K562 (cell line): ENCODE results near the gene NKD1. TPM values are rescaled to one million over a fixed set of nuclear protein-coding genes. Genes with fewer than 3 reads are reported as not detected.

ENCODE experiments used
- ATAC-seq: fragments of 200-7000 bp; cut with Tn5 transposase; 3 replicates; pipeline ENCODE4 v1.9.1; 2020; ENCODE audit warnings: moderate library complexity
- BruUV-seq: library from RNA; stranded (reverse); fragments of 400-500 nt; replicated peaks from 2 replicates; lab custom pipeline; 2021; lab: Mats Ljungman, UMichigan
- CTCF ChIA-PET: fragments of 300-600 bp; formaldehyde crosslinking; extraction: SDS; loops from one replicate; lab custom pipeline; 2021; ENCODE audit warnings: low intra/inter-chr PET ratio; lab: Yijun Ruan, JAX
- POLR2A ChIA-PET: fragments of 300-600, 350-650 bp; sonication (Branson Sonifier 250); formaldehyde crosslinking; extraction: SDS; loops from one replicate; lab custom pipeline; 2021; ENCODE audit warnings: antibody characterized with exemption, inconsistent platforms; lab: Yijun Ruan, JAX
- DNase-seq, 4 experiments: peaks; one replicate each; pipeline versions ENCODE4 v3.0.0 to v3.0.0-alpha.2; 2011 to 2018; ENCODE audit warnings: low spot score in 3 of 4, mixed read lengths in 3 of 4; ENCODE audit errors: extremely low read depth in 1 of 4
- FAIRE-seq: peaks from 2 replicates; lab custom pipeline; 2011; peaks lifted over from hg19 to GRCh38; lab: Jason Lieb, UNC
- H2AFZ ChIP-seq: 2 replicates; pipeline ENCODE4 v1.6.0; 2011; ENCODE audit warnings: low read depth, low read length, control low read depth, inconsistent platforms
- H3K27ac ChIP-seq: fragments of 200-600 bp; 3 replicates; pipeline ENCODE4 v1.8.0; 2011; ENCODE audit warnings: low read depth, mild to moderate bottlenecking, control low read depth, inconsistent platforms, low read length, moderate library complexity, mixed read lengths; ENCODE audit errors: extremely low read depth
- H3K27me3 ChIP-seq, 2 experiments: fragments of 300-600 bp in 1 of 2; 2 replicates in 1 of 2; 3 replicates in 1 of 2; pipeline versions ENCODE4 v1.6.0 to v1.8.0; 2011; ENCODE audit warnings: inconsistent platforms in 2 of 2, low read length in 2 of 2, mild to moderate bottlenecking in 1 of 2, mixed read lengths in 1 of 2, moderate library complexity in 1 of 2; ENCODE audit not compliant: control insufficient read depth in 2 of 2, insufficient read depth in 2 of 2
- H3K36me3 ChIP-seq: fragments of 300-600 bp; 3 replicates; pipeline ENCODE4 v1.8.0; 2011; ENCODE audit warnings: mild to moderate bottlenecking, low read length, inconsistent platforms; ENCODE audit not compliant: control insufficient read depth, insufficient read depth
- H3K4me1 ChIP-seq, 2 experiments: fragments of 200-600 bp in 1 of 2; replicated peaks in 1 of 2; 2 replicates in 1 of 2; 3 replicates in 1 of 2; pipeline versions ENCODE4 v1.5.1 to v1.8.0; 2011; ENCODE audit warnings: inconsistent platforms in 2 of 2, low read length in 2 of 2, mild to moderate bottlenecking in 1 of 2, mixed read lengths in 1 of 2, moderate library complexity in 1 of 2; ENCODE audit not compliant: control insufficient read depth in 2 of 2, insufficient read depth in 2 of 2
- H3K4me2 ChIP-seq: 2 replicates; pipeline ENCODE4 v1.6.1; 2011; ENCODE audit warnings: low read length, control low read depth, inconsistent platforms, mixed read lengths; ENCODE audit not compliant: insufficient read depth
- H3K4me3 ChIP-seq: fragments of 200-600 bp; sonication (generic), shearing (Covaris generic); 2 replicates; pipeline ENCODE4 v1.5.1; 2016; ENCODE audit warnings: control low read depth, inconsistent platforms
- H3K79me2 ChIP-seq: fragments of 200-600 bp; 3 replicates; pipeline ENCODE4 v1.8.0; 2011; ENCODE audit warnings: low read length, inconsistent platforms; ENCODE audit not compliant: control insufficient read depth, insufficient read depth
- H3K9ac ChIP-seq, 2 experiments: 2 replicates each; pipeline versions ENCODE4 v1.6.0 to v1.6.1; 2011; ENCODE audit warnings: low read depth in 2 of 2, low read length in 2 of 2, control low read depth in 1 of 2, inconsistent platforms in 1 of 2, mild to moderate bottlenecking in 1 of 2, mixed read lengths in 1 of 2; ENCODE audit not compliant: insufficient read depth in 1 of 2
- H3K9me1 ChIP-seq: one replicate; pipeline ENCODE4 v1.6.0; 2011; ENCODE audit warnings: inconsistent platforms, mild to moderate bottlenecking, low read length, moderate library complexity; ENCODE audit not compliant: control insufficient read depth, insufficient read depth
- H3K9me3 ChIP-seq: replicated peaks from 2 replicates; pipeline ENCODE4 v1.5.1; 2011; ENCODE audit warnings: low read depth, low read length, inconsistent platforms; ENCODE audit not compliant: control insufficient read depth, insufficient read depth
- H4K20me1 ChIP-seq: replicated peaks from 2 replicates; pipeline ENCODE4 v1.6.1; 2011; ENCODE audit warnings: low read length, inconsistent platforms, mixed read lengths; ENCODE audit not compliant: control insufficient read depth, insufficient read depth
- CEBPG ChIP-seq, 3 experiments: fragments of 200-800 bp in 1 of 3; sonication (Bioruptor generic) in 1 of 3; sonication (generic) in 1 of 3; formaldehyde crosslinking in 1 of 3; IDR thresholded peaks in 2 of 3; conservative IDR thresholded peaks in 1 of 3; 2 replicates each; pipeline versions ENCODE4 v1.6.1 to v1.8.0; 2016 to 2022; ENCODE audit warnings: missing compliant biosample characterization in 2 of 3, missing genetic modification characterization in 2 of 3, mild to moderate bottlenecking in 1 of 3, missing genetic modification reagents in 1 of 3
- E2F4 ChIP-seq: sonication (generic); formaldehyde crosslinking; IDR thresholded peaks from 2 replicates; pipeline ENCODE4 v1.8.0; 2022; ENCODE audit warnings: mild to moderate bottlenecking, low read depth, missing genetic modification reagents
- MAFK ChIP-seq: IDR thresholded peaks from 2 replicates; pipeline ENCODE4 v1.6.1; 2011; ENCODE audit warnings: low read length, improper control_type of control experiment
- MYBL2 ChIP-seq, 2 experiments: fragments of 450-650 bp in 1 of 2; sonication (generic) in 1 of 2; formaldehyde crosslinking in 1 of 2; IDR thresholded peaks; 2 replicates each; pipeline versions ENCODE4 v1.6.1 to v1.8.1; 2017 to 2022; ENCODE audit warnings: borderline replicate concordance in 1 of 2, inconsistent platforms in 1 of 2, low read depth in 1 of 2, mild to moderate bottlenecking in 1 of 2, missing genetic modification reagents in 1 of 2, moderate library complexity in 1 of 2
- SETDB1 ChIP-seq: IDR thresholded peaks from one replicate; pipeline ENCODE4 v1.6.1; 2012; ENCODE audit warnings: low read length, control low read depth, inconsistent platforms
- THRA ChIP-seq: fragments of 450-650 bp; IDR thresholded peaks from 2 replicates; pipeline ENCODE4 v1.6.1; 2017; ENCODE audit warnings: mild to moderate bottlenecking, moderate library complexity
- ZNF134 ChIP-seq: fragments of 250-450 bp; sonication (Bioruptor Pico); conservative IDR thresholded peaks from 2 replicates; pipeline ENCODE4 v1.4.0; 2020
- ZNF551 ChIP-seq: fragments of 250-450 bp; sonication (Bioruptor Pico); IDR thresholded peaks from 2 replicates; pipeline ENCODE4 v1.5.0; 2021; ENCODE audit warnings: mild to moderate bottlenecking, moderate library complexity
- ZNF584 ChIP-seq: fragments of 200-800 bp; sonication (Bioruptor generic); IDR thresholded peaks from 2 replicates; pipeline ENCODE4 v1.6.1; 2016; ENCODE audit warnings: low read depth, mild to moderate bottlenecking, missing genetic modification characterization, missing compliant biosample characterization
- WGBS: fragments of 100-300 bp; shearing (Covaris generic); methylation state at CpG from one replicate; pipeline ENCODE4 v1.1.6; 2016; ENCODE audit warnings: low coverage, mixed read lengths; ENCODE audit not compliant: insufficient coverage; ENCODE audit errors: missing lambda C conversion rate; 5-methylcytosine and 5-hydroxymethylcytosine counted together
- in situ Hi-C: fragments of 300-500 bp; cut with MboI; formaldehyde crosslinking; loops from 4 replicates; pipeline ENCODE4 v1.15.0; 2018; ENCODE audit warnings: inconsistent platforms, mixed read lengths
- intact Hi-C: fragments of 100-400 bp; cut with micrococcal nuclease; formaldehyde crosslinking; loops from 2 replicates; pipeline ENCODE4 v1.14.2; 2022
- polyA plus RNA-seq, 8 experiments: library from polyadenylated mRNA; depleted of rRNA in 4 of 8; stranded (reverse) in 5 of 8; unstranded in 3 of 8; fragments of >200 nt; fragmentation: Nextera tagmentation in 2 of 8; fragmentation: Illumina TruSeq in 1 of 8; extraction: Ambion mirVana in 2 of 8; extraction: Trizol in 1 of 8; gene quantifications; 2 replicates each; pipeline versions ENCODE4 v1.2.1 to v1.2.3, GENCODE V29; 2011 to 2014; ENCODE audit warnings: inconsistent platforms in 1 of 8, missing spikeins in 1 of 8
- total RNA-seq, 7 experiments: library from RNA; depleted of rRNA in 6 of 7; stranded (reverse); fragments of >200 nt in 6 of 7; fragmentation: Illumina TruSeq in 2 of 7; extraction: Trizol in 2 of 7; gene quantifications; 2 replicates each; pipeline versions ENCODE4 v1.2.1 to v1.2.3, GENCODE V29; 2011 to 2021; ENCODE audit warnings: low replicate concordance in 1 of 7

The NKD1 gene
- total and polyA plus RNA-seq, 9 of the 15 experiments (the other 6 are each of a cell fraction or from before 2014, with no cell fraction given): under 0.01 to 0.24 (median 0.04) TPM; not detected in 2

- Histone ChIP-seq H3K27me3 (no peaks in the 10 kb centered on the region; a peak in 1 of 5 replicates), H4K20me1 (no peaks in the 10 kb centered on the region), H3K79me2 (no peaks in the 10 kb centered on the region), H3K9ac (no peak overlapping the region), H3K36me3 (no peaks in the 10 kb centered on the region), H3K9me3 (no peaks in the 10 kb centered on the region), H3K27ac (no peak overlapping the region), H2AFZ (no peak overlapping the region), H3K4me1 (no peaks in the 10 kb centered on the region; a peak in 1 of 5 replicates), H3K4me2 (no peak overlapping the region), H3K9me1 (no peaks in the 10 kb centered on the region), H3K4me3 (no peak overlapping the region)
- in situ Hi-C loops: no loop called here
- ATAC-seq (no peak), DNase-seq (no peak), FAIRE-seq (no peak)
- intact Hi-C loops: no loop called here
- no TSS peak for BruUV-seq
- no peak for TF ChIP-seq E2F4 (CRISPR knock-in tag)
- TF ChIP-seq MYBL2 (IDR thresholded peaks at IDR 0.05; ENCODE audit: low read depth): no peak
- no peak for TF ChIP-seq MYBL2 (CRISPR knock-in tag; IDR thresholded peaks at IDR 0.05; ENCODE audit: borderline replicate concordance)
- no peak for TF ChIP-seq CEBPG (CRISPR knock-in tag; IDR thresholded peaks at IDR 0.05)
- no peak for TF ChIP-seq CEBPG (tag; conservative IDR thresholded peaks at IDR 0.05 in 1 of 2, IDR thresholded peaks at IDR 0.05 in 1 of 2)
- no peak for TF ChIP-seq MAFK
- no peak for TF ChIP-seq THRA
- TF ChIP-seq SETDB1: no peak
- no peak for TF ChIP-seq ZNF134 (CRISPR knock-in tag)
- no peak for TF ChIP-seq ZNF584
- no peak for TF ChIP-seq ZNF551 (CRISPR knock-in tag)
- WGBS: 1% methylated on average over 6 of the region's 6 CpGs
- ChIA-PET POLR2A (interaction anchor here (0.6 to 0.9 kb wide), 2 partner anchors 11 to 27 kb away, joined by 3 to 5 read pairs; no protein-coding TSS in a partner anchor), CTCF (no interaction called here)
Observed at GRCh38 chr16:50525716-50526115, 22.5 kb upstream of the NKD1 start.
